PC-9 (cell line): Measurements from ENCODE around the gene PRRC2B. TPM values are rescaled to one million over a fixed set of nuclear protein-coding genes. Genes with fewer than 3 reads are reported as not detected.

Experiments used
- BruUV-seq: library from RNA; stranded (reverse); fragments of 400-500 nt; replicated peaks from 2 replicates; lab custom pipeline; 2021; lab: Mats Ljungman, UMichigan
- CTCF ChIA-PET: fragments of 300-600 bp; sonication (Branson Sonifier 250); formaldehyde crosslinking; loops from one replicate; lab custom pipeline; 2022; ENCODE audit warnings: antibody characterized with exemption; lab: Charles Lee
- POLR2A ChIA-PET: fragments of 300-600 bp; sonication (Branson Sonifier 250); formaldehyde crosslinking; loops from one replicate; lab custom pipeline; 2022; ENCODE audit warnings: antibody characterized with exemption; ENCODE audit not compliant: unreplicated experiment; lab: Charles Lee
- DNase-seq, 2 experiments: peaks; one replicate each; pipeline versions ENCODE4 v3.0.0 to v3.0.0-alpha.2; 2015 to 2022; ENCODE audit warnings: mixed read lengths in 1 of 2
- H2AFZ ChIP-seq: fragments of 200-600 bp; sonication (generic); 2 replicates; pipeline ENCODE4 v1.8.1; 2017; ENCODE audit warnings: antibody characterized with exemption
- H3F3A ChIP-seq: fragments of 200-600 bp; sonication (generic); 2 replicates; pipeline ENCODE4 v1.8.1; 2017; ENCODE audit warnings: antibody characterized with exemption, mild to moderate bottlenecking, low read depth; ENCODE audit not compliant: insufficient read depth
- H3K27ac ChIP-seq: fragments of 200-600 bp; sonication (generic); 2 replicates; pipeline ENCODE4 v1.6.1; 2016; ENCODE audit warnings: mixed run types
- H3K27me3 ChIP-seq: fragments of 200-600 bp; sonication (generic); 2 replicates; pipeline ENCODE4 v1.6.1; 2016; ENCODE audit warnings: low read depth, mixed run types; ENCODE audit not compliant: insufficient read depth
- H3K36me3 ChIP-seq: fragments of 200-600 bp; sonication (generic); 2 replicates; pipeline ENCODE4 v1.6.1; 2016; ENCODE audit warnings: low read depth, mixed run types
- H3K4me1 ChIP-seq: fragments of 200-600 bp; sonication (generic); replicated peaks from 2 replicates; pipeline ENCODE4 v1.6.1; 2016; ENCODE audit warnings: mixed run types; ENCODE audit not compliant: insufficient read depth
- H3K4me2 ChIP-seq: fragments of 200-600 bp; sonication (generic); 2 replicates; pipeline ENCODE4 v1.6.1; 2017; ENCODE audit warnings: mixed run types
- H3K4me3 ChIP-seq: fragments of 200-600 bp; sonication (generic); 2 replicates; pipeline ENCODE4 v1.6.1; 2016; ENCODE audit warnings: mixed run types
- H3K79me2 ChIP-seq: fragments of 200-600 bp; sonication (generic); 2 replicates; pipeline ENCODE4 v1.6.1; 2017; ENCODE audit warnings: low read depth, mixed run types
- H3K9me2 ChIP-seq: fragments of 200-600 bp; sonication (generic); 2 replicates; pipeline ENCODE4 v1.8.1; 2017; ENCODE audit warnings: mild to moderate bottlenecking; ENCODE audit not compliant: insufficient read depth
- H3K9me3 ChIP-seq: fragments of 200-600 bp; sonication (generic); 2 replicates; pipeline ENCODE4 v1.8.1; 2016; ENCODE audit warnings: low read depth; ENCODE audit not compliant: insufficient read depth
- H4K20me1 ChIP-seq: fragments of 200-600 bp; sonication (generic); 2 replicates; pipeline ENCODE4 v1.8.1; 2017; ENCODE audit not compliant: insufficient read depth
- CTCF ChIP-seq: fragments of 200-600 bp; sonication (generic); conservative IDR thresholded peaks from 2 replicates; pipeline ENCODE4 v1.6.1; 2017; ENCODE audit warnings: mixed run types, antibody characterized with exemption, mild to moderate bottlenecking, moderate library complexity
- EZH2 ChIP-seq: fragments of 200-600 bp; sonication (generic); IDR thresholded peaks from 2 replicates; pipeline ENCODE4 v1.8.0; 2017; ENCODE audit warnings: antibody characterized with exemption, low read depth
- intact Hi-C: fragments of 100-400 bp; cut with micrococcal nuclease; formaldehyde crosslinking; loops from one replicate; pipeline ENCODE4 v1.10.0; 2022; ENCODE audit not compliant: unreplicated experiment
- total RNA-seq: library from RNA; stranded (reverse); gene quantifications from 2 replicates; pipeline ENCODE4 v1.2.3, GENCODE V29; 2021

PRRC2B gene
- total RNA-seq, 1 experiment from 2014 or later, result 361 TPM

- no peak for TF ChIP-seq CTCF
- no peak for TF ChIP-seq EZH2
- CTCF ChIA-PET, result interaction anchor here (1.2 kb wide), 1 partner anchor 83 kb away, joined by 3 read pairs; no protein-coding TSS in a partner anchor
- no TSS peak for BruUV-seq
- peaks cover 87% of the 10 kb centered on the region for H4K20me1 ChIP-seq
- intact Hi-C loops, result no loop called here
- H3K9me2 ChIP-seq, result no peaks in the 10 kb centered on the region
- H3K79me2 ChIP-seq, result peaks cover 78% of the 10 kb centered on the region
- no peaks in the 10 kb centered on the region for H3K4me1 ChIP-seq
- POLR2A ChIA-PET, result no interaction called here
- H3K9me3 ChIP-seq, result no peaks in the 10 kb centered on the region
- no peak overlapping the region for H3K4me3 ChIP-seq
- H3K27me3 ChIP-seq, result no peaks in the 10 kb centered on the region
- no peak overlapping the region for H2AFZ ChIP-seq
- H3K36me3 ChIP-seq, result peaks cover 29% of the 10 kb centered on the region
- no peak for DNase-seq
- H3K27ac ChIP-seq, result no peak overlapping the region
- H3F3A ChIP-seq, result peaks cover 37% of the 10 kb centered on the region
- H3K4me2 ChIP-seq, result no peak overlapping the region
These were observed 39.5 kb downstream of the PRRC2B start for GRCh38 chr9:131433302-131433854.

- Histone ChIP-seq H3F3A (peaks cover 47% of the 10 kb centered on the region), H3K36me3 (peaks cover 32% of the 10 kb centered on the region), H4K20me1 (peaks cover 82% of the 10 kb centered on the region), H3K9me2 (no peaks in the 10 kb centered on the region), H2AFZ (no peak overlapping the region), H3K4me3 (no peak overlapping the region), H3K27me3 (no peaks in the 10 kb centered on the region), H3K27ac (no peak overlapping the region), H3K79me2 (peaks cover 65% of the 10 kb centered on the region), H3K9me3 (no peaks in the 10 kb centered on the region), H3K4me2 (no peak overlapping the region), H3K4me1 (no peaks in the 10 kb centered on the region)
- BruUV-seq, result no TSS peak
- ChIA-PET CTCF (no interaction called here), POLR2A (interaction anchor here (0.7 kb wide), 1 partner anchor 29 kb away, joined by 9 read pairs; no protein-coding TSS in a partner anchor)
- DNase-seq, result no peak
- no peak for TF ChIP-seq CTCF
- TF ChIP-seq EZH2, result no peak
- intact Hi-C loops, result no loop called here
These were observed 40.8 kb downstream of the PRRC2B start for GRCh38 chr9:131434673-131435072.

GRCh38 chr9:131436376-131436775, 42.5 kb downstream of the PRRC2B start:
- TF ChIP-seq EZH2 (no peak), CTCF (no peak)
- no peaks in the 10 kb centered on the region for H3K9me2 ChIP-seq
- intact Hi-C loops, result no loop called here
- no TSS peak for BruUV-seq
- H3F3A ChIP-seq, result peaks cover 56% of the 10 kb centered on the region
- peaks cover 73% of the 10 kb centered on the region for H4K20me1 ChIP-seq
- no peak overlapping the region for H3K4me3 ChIP-seq
- CTCF ChIA-PET, result no interaction called here
- no peak overlapping the region for H2AFZ ChIP-seq
- no peak for DNase-seq
- H3K79me2 ChIP-seq, result peaks cover 51% of the 10 kb centered on the region
- POLR2A ChIA-PET, result no interaction called here
- H3K36me3 ChIP-seq, result peaks cover 36% of the 10 kb centered on the region
- H3K27ac ChIP-seq, result no peak overlapping the region
- H3K4me1 ChIP-seq, result no peaks in the 10 kb centered on the region
- no peak overlapping the region for H3K4me2 ChIP-seq
- H3K27me3 ChIP-seq, result no peaks in the 10 kb centered on the region
- no peaks in the 10 kb centered on the region for H3K9me3 ChIP-seq
